HG02588 (cell line): ENCODE results near the gene PTK6.

ENCODE experiments used
- ATAC-seq: cut with Tn5 transposase; IDR thresholded peaks from one replicate; pipeline ENCODE4 v1.9.1; 2021; ENCODE audit warnings: mild to moderate bottlenecking, moderate library complexity; ENCODE audit not compliant: unreplicated experiment

Gene PTK6

GRCh38 chr20:63570281-63571086 is 33.3 kb upstream of the PTK6 start:
- no peak for ATAC-seq

- ATAC-seq, result no peak
Observed at GRCh38 chr20:63568986-63569949, 32.1 kb upstream of the PTK6 start.

DNA sequence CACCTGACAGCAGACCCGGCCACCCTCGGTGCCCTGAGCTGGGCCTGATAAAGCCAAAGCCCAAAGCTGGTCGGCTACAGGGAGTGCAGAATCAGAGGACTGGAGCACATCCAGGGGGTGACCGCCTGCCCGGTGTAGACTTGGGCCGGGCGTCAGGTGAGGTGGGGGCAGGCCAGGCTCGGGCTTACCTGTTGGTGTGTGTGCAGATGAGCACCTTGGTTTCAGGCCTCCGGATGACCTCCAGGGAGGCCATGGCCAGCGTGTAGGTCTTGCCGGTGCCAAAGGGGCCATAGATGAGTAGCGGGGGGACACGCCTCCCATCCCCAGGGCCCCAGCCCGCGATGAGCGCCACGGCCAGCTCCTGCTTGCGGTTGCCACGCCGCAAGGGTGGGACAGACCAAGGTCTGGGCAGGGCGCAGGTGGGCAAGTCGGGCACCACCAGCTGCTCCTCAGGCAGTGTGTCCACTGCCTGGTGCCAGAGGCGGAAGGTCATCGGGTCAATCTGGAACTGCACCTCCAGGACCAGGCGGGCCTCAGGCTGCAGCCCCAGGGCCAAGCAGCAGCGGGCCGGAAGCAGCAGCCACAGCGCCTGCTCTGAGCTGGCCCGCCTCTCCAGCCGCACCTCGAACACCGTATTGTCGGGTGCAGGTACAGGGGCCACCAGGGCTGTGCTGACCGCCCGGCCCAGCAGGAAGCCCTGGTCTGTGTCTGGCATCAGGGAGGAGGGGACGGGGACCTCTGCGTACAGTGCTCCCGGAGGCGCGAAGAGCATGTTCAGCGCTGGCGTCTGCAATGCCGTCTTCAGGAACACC is 31.2 kb upstream of the PTK6 start:
- peak; percentile 3 for ATAC-seq

DNA sequence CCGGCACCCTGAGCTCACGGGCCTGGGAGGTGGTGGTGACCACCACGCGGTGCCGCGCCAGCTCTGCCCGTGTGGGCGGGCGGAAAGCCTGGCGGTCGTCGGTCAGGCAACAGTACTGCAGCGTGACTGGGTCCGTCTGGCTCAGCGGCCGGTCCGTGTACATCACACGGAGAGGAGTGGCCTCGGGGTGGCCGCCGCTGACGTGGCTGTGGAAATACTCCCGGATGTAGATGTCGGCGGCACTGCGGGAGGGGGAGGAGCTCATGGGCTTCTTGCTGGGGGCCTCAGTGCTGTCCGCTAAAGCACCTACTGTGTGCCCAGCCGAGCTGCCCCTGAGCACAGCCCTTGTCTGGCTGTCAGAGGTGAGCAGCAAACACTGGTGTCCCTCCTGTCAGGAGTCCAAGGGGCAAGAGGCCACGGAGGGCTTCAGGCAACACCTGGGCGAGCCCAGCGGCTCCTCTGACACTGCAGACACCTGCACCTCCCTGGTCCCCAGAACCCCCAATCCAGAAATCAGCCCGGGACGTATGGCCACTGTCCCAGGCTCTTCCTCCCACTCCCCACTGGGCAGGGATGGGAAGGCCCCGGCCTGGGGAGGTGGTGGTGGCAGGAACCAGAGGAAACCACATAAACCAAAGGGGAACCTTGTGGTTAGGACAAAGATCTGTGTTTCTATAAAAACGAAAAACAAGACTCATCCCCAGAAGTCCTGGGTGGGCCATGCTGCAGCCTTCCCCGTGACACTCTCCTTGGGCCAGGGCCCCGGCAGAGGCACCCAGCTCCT is 30.4 kb upstream of the PTK6 start:
- ATAC-seq, result peak; percentile 58

DNA sequence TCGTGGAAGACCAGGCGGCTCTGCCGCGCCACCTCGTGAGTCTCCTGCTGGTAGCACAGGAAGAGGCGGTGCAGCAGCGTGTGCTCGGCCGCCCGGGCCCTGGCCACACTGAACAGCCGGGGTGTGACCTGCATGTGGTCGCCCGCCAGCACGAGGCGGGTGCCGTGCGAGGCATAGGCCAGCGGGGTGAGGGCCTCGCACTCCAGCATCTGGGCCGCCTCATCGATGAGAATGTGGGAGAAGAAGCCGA is 29.9 kb upstream of the PTK6 start:
- ATAC-seq, result no peak

GRCh38 chr20:63566395-63567135 is 29.4 kb upstream of the PTK6 start:
- ATAC-seq, result no peak

GRCh38 chr20:63565699-63566335 is 28.6 kb upstream of the PTK6 start:
- ATAC-seq, result no peak

DNA sequence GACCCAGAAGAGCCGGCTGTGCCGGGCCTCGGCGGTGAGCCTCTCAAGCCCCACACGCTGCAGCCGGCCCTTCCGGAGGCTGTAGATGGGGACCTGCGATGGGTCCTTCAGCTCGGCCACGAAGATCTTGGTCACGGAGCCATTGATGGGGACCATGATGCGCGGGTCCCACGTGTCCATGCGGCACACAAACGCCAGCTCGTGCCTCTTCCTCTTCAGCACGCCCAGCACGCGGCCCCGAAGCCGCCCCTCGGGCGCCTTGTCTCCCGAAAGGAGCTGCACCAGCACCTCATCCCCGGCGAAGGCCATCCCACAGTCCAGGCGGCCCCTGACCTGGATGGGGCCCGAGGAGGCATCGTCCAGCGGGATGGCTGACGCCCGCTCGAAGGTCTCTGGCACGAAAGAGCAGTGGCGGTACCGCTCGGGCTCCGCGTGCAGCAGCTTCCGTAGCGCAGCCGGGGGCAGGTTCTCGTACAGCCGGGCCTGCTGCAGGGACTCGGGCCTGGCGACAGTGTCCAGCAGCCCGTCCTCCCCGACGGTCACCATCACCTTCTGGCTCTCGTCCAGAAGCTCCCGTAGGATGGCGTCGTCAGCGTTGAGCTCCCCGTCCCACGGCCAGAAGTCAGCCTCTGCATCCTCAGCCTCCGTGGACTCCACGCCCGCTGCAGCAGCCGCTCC is 28.0 kb upstream of the PTK6 start:
- ATAC-seq, result no peak

GRCh38 chr20:63564036-63564810 is 27.0 kb upstream of the PTK6 start:
- no peak for ATAC-seq

DNA sequence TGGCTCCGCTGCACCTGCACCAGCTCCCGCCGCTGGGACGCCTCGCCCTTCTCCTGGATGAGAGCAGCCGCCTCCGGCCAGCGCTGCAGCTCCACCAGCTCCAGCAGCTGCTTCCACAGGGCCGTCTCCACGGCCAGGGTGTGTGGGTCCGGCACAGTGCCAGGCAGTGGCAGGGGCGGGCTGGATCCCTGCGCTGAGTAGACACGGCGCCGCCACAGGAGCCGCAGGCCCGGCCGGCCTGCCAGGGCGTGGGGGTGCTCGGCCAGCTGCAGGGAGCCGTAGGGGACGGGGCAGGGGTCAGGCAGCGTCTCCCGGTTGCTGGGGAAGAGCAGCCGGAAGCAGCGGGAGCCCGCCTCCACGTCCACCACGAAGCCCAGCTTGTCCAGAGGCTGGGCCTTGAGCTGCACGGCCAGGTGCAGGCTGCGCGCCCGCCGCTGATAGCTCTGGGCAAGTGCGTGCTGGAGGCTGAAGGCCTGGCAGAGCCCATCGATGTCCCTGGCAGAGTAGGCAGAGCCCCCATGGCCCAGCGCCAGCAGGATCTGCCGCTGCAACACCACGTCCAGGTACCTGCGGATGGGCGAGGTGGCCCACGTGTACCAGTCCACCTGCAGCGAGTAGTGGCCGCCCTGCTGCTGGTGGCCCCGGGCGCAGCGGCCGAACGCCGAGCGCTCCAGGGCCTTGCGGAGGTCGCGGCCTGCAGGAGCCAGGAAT is 26.2 kb upstream of the PTK6 start:
- ATAC-seq, result no peak

- no peak for ATAC-seq
Observed at GRCh38 chr20:63562461-63563224, 25.5 kb upstream of the PTK6 start.

GRCh38 chr20:63561624-63562396 is 24.6 kb upstream of the PTK6 start:
- no peak for ATAC-seq

- ATAC-seq, result no peak
Observed at GRCh38 chr20:63560856-63561609, 23.9 kb upstream of the PTK6 start.

DNA sequence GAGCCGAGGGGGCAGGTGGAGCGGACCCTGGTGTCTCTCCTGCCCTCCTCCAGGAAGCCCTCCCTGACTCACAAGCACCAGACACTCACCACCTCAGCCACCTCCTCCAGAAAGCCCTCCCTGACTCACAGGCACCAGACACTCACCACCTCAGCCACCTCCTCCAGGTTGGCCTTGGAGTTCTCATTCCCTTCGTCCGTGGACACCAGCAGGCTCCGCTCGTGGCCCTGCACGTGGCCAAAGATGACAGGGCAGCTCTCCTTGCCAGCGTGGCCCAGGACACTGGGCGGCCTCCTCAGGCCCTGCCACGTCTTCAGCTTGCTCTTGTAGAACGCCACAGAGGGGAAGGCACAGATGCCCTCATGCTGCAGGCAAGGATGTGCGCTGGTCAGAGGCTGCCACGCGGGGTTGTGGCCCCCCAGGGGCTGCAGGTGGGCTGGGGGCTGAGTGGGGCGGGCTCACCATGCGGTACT is 23.2 kb upstream of the PTK6 start:
- no peak for ATAC-seq
